K562 (cell line): ENCODE measurements around the gene PIK3CA. TPM values are rescaled to one million over a fixed set of nuclear protein-coding genes. Genes with fewer than 3 reads are reported as not detected.

Experiments
- ATF1 ChIP-seq, 2 experiments: fragments of 450-650 bp in 1 of 2; IDR thresholded peaks; 2 replicates each; pipeline ENCODE4 v1.6.1; 2016; ENCODE audit warnings: missing compliant biosample characterization in 1 of 2, missing genetic modification characterization in 1 of 2
- CTBP1 ChIP-seq: fragments of 450-650 bp; IDR thresholded peaks from 2 replicates; pipeline ENCODE4 v1.6.1; 2016; ENCODE audit warnings: borderline replicate concordance
- ESRRA ChIP-seq: fragments of 450-650 bp; IDR thresholded peaks from 2 replicates; pipeline ENCODE4 v1.6.1; 2014; ENCODE audit warnings: low read depth, mild to moderate bottlenecking, moderate library complexity, borderline replicate concordance
- FOXJ2 ChIP-seq: fragments of 200-800 bp; sonication (Bioruptor generic); IDR thresholded peaks from 2 replicates; pipeline ENCODE4 v1.6.1; 2016; ENCODE audit warnings: missing genetic modification characterization, missing compliant biosample characterization
- FOXM1 ChIP-seq, 2 experiments: fragments of 450-650 bp in 1 of 2; sonication (generic) in 1 of 2; formaldehyde crosslinking in 1 of 2; IDR thresholded peaks; 2 replicates each; pipeline versions ENCODE4 v1.6.1 to v1.9.0; 2017 to 2022; ENCODE audit warnings: low read depth in 2 of 2, mild to moderate bottlenecking in 2 of 2, missing genetic modification reagents in 1 of 2, moderate library complexity in 1 of 2
- GABPB1 ChIP-seq: sonication (generic); formaldehyde crosslinking; IDR thresholded peaks from 2 replicates; pipeline ENCODE4 v1.8.0; 2022; ENCODE audit warnings: mild to moderate bottlenecking, missing genetic modification reagents
- GTF3C2 ChIP-seq: IDR thresholded peaks from 3 replicates; pipeline ENCODE4 v1.6.1; 2011; ENCODE audit warnings: borderline replicate concordance, mild to moderate bottlenecking, moderate library complexity; ENCODE audit not compliant: insufficient read length; ENCODE audit errors: extremely low read depth
- HMBOX1 ChIP-seq: sonication (generic); IDR thresholded peaks from 2 replicates; pipeline ENCODE4 v1.6.1; 2016
- HNRNPLL ChIP-seq: fragments of 200-400 bp; formaldehyde crosslinking; IDR thresholded peaks from 2 replicates; pipeline ENCODE4 v1.6.1; 2017; ENCODE audit warnings: low read length, low read depth, mild to moderate bottlenecking; ENCODE audit not compliant: poor library complexity, severe bottlenecking
- L3MBTL2 ChIP-seq: fragments of 450-650 bp; IDR thresholded peaks from 2 replicates; pipeline ENCODE4 v1.6.1; 2016; ENCODE audit warnings: mild to moderate bottlenecking, moderate library complexity
- MEIS2 ChIP-seq: fragments of 450-650 bp; IDR thresholded peaks from 2 replicates; pipeline ENCODE4 v1.6.1; 2014; ENCODE audit warnings: mild to moderate bottlenecking; ENCODE audit not compliant: partially characterized antibody
- SAP30 ChIP-seq: fragments of 200-600 bp; sonication (generic); IDR thresholded peaks from 2 replicates; pipeline ENCODE4 v1.6.1; 2012; ENCODE audit warnings: borderline replicate concordance, low read depth, mild to moderate bottlenecking, moderate library complexity, low read length, control low read depth, inconsistent platforms; ENCODE audit not compliant: insufficient read depth, poor library complexity, severe bottlenecking
- SLC30A9 ChIP-seq: fragments of 250-450 bp; sonication (Bioruptor Pico); IDR thresholded peaks from 2 replicates; pipeline ENCODE4 v1.8.0; 2022; ENCODE audit warnings: mild to moderate bottlenecking, moderate library complexity
- UBTF ChIP-seq, 2 experiments: IDR thresholded peaks; 2 replicates each; pipeline ENCODE4 v1.6.1; 2012; ENCODE audit warnings: improper control_type of control experiment in 2 of 2, low read depth in 2 of 2, low read length in 2 of 2, borderline replicate concordance in 1 of 2
- VEZF1 ChIP-seq: fragments of 200-800 bp; sonication (Bioruptor generic); IDR thresholded peaks from 2 replicates; pipeline ENCODE4 v1.6.1; 2017; ENCODE audit warnings: missing genetic modification characterization, missing compliant biosample characterization
- ZNF589 ChIP-seq: fragments of 200-800 bp; sonication (Bioruptor generic); IDR thresholded peaks from 2 replicates; pipeline ENCODE4 v1.6.1; 2016; ENCODE audit warnings: low read depth, missing genetic modification characterization, missing compliant biosample characterization
- ZNF644 ChIP-seq: fragments of 200-800 bp; sonication (Bioruptor generic); IDR thresholded peaks from 2 replicates; pipeline ENCODE4 v1.6.1; 2016; ENCODE audit warnings: low read depth, missing genetic modification characterization, missing compliant biosample characterization
- polyA plus RNA-seq, 8 experiments: library from polyadenylated mRNA; depleted of rRNA in 4 of 8; stranded (reverse) in 5 of 8; unstranded in 3 of 8; fragments of >200 nt; fragmentation: Nextera tagmentation in 2 of 8; fragmentation: Illumina TruSeq in 1 of 8; extraction: Ambion mirVana in 2 of 8; extraction: Trizol in 1 of 8; gene quantifications; 2 replicates each; pipeline versions ENCODE4 v1.2.1 to v1.2.3, GENCODE V29; 2011 to 2014; ENCODE audit warnings: inconsistent platforms in 1 of 8, missing spikeins in 1 of 8
- total RNA-seq, 7 experiments: library from RNA; depleted of rRNA in 6 of 7; stranded (reverse); fragments of >200 nt in 6 of 7; fragmentation: Illumina TruSeq in 2 of 7; extraction: Trizol in 2 of 7; gene quantifications; 2 replicates each; pipeline versions ENCODE4 v1.2.1 to v1.2.3, GENCODE V29; 2011 to 2021; ENCODE audit warnings: low replicate concordance in 1 of 7

PIK3CA gene
- total and polyA plus RNA-seq, 9 of the 15 experiments (the other 6 are each of a cell fraction or from before 2014, with no cell fraction given): 3.8 to 19.4 (median 10.8) TPM

DNA sequence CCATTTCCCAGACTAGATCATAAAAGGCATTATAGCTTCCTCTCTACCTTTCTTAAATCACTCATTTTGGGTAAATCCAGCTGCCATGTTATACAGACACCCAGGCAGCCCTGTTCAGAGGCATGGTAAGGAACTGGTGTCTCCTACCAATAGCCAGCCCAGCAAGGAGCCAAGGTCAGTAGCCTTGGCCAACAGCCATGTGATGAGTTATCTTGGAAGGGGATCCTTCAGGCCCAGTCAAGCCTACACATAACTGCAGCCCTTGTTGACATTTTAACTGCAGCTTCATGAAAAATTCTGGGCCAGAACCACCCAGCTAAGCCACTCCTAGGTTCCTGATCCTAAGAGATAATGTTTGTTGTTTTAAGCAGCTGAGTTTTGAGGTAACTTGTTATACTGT, 47.5 kb upstream of the PIK3CA start (continued):
- peak; percentile 17; the same call in 1 of the 2 replicates for TF ChIP-seq VEZF1 (CRISPR knock-in tag)
- no peak for TF ChIP-seq SLC30A9 (CRISPR knock-in tag)
- no peak for TF ChIP-seq SAP30
- TF ChIP-seq ZNF644 (tag): peak; percentile 92
- no peak for TF ChIP-seq GTF3C2
- no peak for TF ChIP-seq GABPB1
- TF ChIP-seq UBTF (IDR thresholded peaks at IDR 0.05; ENCODE audit: borderline replicate concordance in 1 of 2, low read depth in 2 of 2, low read length in 2 of 2): no peak
- no peak for TF ChIP-seq HNRNPLL
- peak; percentile 43; the same call in 1 of the 2 replicates for TF ChIP-seq FOXM1 (IDR thresholded peaks at IDR 0.05; ENCODE audit: low read depth)
- TF ChIP-seq FOXM1 (CRISPR knock-in tag; IDR thresholded peaks at IDR 0.05; ENCODE audit: low read depth): no peak
- TF ChIP-seq FOXJ2: peak; percentile 89
- 0 out of 2 replicates have a peak, but pooled peaks have one; percentile 25 for TF ChIP-seq ESRRA
- peak; percentile 76 for TF ChIP-seq MEIS2
- peak; percentile 63; the same call in 1 of the 2 replicates for TF ChIP-seq HMBOX1
- peak; percentile 40; the same call in 1 of the 2 replicates for TF ChIP-seq L3MBTL2
- no peak for TF ChIP-seq ATF1 (CRISPR knock-in tag; IDR thresholded peaks at IDR 0.05)
- TF ChIP-seq ATF1 (tag; IDR thresholded peaks at IDR 0.05): peak; percentile 38; the same call in 1 of the 2 replicates
- TF ChIP-seq ZNF589 (CRISPR knock-in tag): 0 out of 2 replicates have a peak, but pooled peaks have one; percentile 66
- TF ChIP-seq CTBP1: peak; percentile 67; the same call in 1 of the 2 replicates
